ENCODE data around the gene RAD21L1.

- TF ChIP-seq, protein P1, sequence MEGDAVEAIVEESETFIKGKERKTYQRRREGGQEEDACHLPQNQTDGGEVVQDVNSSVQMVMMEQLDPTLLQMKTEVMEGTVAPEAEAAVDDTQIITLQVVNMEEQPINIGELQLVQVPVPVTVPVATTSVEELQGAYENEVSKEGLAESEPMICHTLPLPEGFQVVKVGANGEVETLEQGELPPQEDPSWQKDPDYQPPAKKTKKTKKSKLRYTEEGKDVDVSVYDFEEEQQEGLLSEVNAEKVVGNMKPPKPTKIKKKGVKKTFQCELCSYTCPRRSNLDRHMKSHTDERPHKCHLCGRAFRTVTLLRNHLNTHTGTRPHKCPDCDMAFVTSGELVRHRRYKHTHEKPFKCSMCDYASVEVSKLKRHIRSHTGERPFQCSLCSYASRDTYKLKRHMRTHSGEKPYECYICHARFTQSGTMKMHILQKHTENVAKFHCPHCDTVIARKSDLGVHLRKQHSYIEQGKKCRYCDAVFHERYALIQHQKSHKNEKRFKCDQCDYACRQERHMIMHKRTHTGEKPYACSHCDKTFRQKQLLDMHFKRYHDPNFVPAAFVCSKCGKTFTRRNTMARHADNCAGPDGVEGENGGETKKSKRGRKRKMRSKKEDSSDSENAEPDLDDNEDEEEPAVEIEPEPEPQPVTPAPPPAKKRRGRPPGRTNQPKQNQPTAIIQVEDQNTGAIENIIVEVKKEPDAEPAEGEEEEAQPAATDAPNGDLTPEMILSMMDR (IDR thresholded peaks at IDR 0.05; ENCODE audit: low read depth, low read length, poor library complexity, severe bottlenecking) = no peak
- no peak for TF ChIP-seq EZH2phosphoT487 (IDR thresholded peaks at IDR 0.05; ENCODE audit: borderline replicate concordance, low read length)
Observed at GRCh38 chr20:1225263-1225782, 521 bp upstream of the RAD21L1 start.

Measured in DOHH2 (cell line).